Endothelial cell of hepatic sinusoid (primary cell): ENCODE results near the gene FBXO47.

Experiments used
- in situ Hi-C: cut with HindIII; loops from 2 replicates; pipeline ENCODE4 v1.10.0; 2017; ENCODE audit warnings: low sequenced_read_pairs

The FBXO47 gene, protein sequence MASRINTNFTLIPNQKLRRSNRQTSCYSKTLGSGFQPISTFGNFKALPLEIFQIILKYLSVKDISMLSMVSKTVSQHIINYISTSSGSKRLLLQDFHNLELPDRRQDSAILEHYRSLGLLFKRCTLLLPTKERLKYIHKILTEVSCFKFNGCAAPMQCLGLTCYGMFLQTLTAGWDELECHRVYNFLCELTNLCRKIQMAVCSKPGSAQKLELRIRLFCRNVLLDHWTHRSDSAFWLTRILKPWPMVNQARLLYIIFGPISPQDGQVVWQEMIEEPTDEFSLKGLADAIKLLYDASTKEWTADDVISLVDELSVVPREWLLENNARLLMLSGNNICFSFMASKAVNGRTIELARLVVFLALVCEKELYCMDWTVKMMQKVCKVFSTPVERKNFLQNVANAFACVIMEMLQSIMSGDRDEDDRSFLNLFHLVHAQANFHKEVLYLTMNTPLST

GRCh38 chr17:38967290-38967738 lies at the start of gene FBXO47:
Gene FBXO47, minus strand, starts transcription at chr17:38967403. Its CDS starts 4,378 bp downstream, at chr17:38963025.
- in situ Hi-C loops, result no loop called here

GRCh38 chr17:39016193-39017153 lies 49.3 kb upstream of the FBXO47 start:
- in situ Hi-C loops, result loop anchor here (5.0 kb wide), 1 partner anchor 79 kb away; no protein-coding TSS in a partner anchor

DNA sequence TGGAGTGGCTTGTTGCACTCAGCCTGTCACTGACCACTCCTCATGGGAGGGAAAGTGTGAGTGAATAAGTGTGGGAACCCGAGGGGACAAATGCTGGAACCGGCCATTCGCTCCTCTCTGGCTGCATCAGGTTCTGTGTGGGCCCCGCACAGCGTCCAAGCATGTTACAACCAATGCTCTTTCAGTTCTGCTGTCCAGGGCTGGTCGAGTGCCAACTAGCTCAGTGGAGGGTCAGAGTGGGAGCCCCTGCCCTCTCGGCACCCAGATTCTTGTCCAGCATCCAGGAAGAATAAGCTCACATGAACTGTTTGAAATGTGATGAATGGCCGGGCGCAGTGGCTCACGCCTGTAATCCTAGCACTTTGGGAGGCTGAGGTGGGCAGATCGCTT lies 48.3 kb upstream of the FBXO47 start:
- in situ Hi-C loops, result loop anchor here (5.0 kb wide), 1 partner anchor 78 kb away; no protein-coding TSS in a partner anchor

GRCh38 chr17:39014795-39015545 lies 47.8 kb upstream of the FBXO47 start:
- in situ Hi-C loops, result loop anchor here (5.0 kb wide), 1 partner anchor 78 kb away; no protein-coding TSS in a partner anchor

- in situ Hi-C loops, result no loop called here
Observed at GRCh38 chr17:39014044-39014794, 47.0 kb upstream of the FBXO47 start.

- in situ Hi-C loops, result no loop called here
Observed at GRCh38 chr17:39012725-39013124, 45.5 kb upstream of the FBXO47 start.

GRCh38 chr17:39011907-39012468 lies 44.8 kb upstream of the FBXO47 start:
- in situ Hi-C loops, result no loop called here

DNA sequence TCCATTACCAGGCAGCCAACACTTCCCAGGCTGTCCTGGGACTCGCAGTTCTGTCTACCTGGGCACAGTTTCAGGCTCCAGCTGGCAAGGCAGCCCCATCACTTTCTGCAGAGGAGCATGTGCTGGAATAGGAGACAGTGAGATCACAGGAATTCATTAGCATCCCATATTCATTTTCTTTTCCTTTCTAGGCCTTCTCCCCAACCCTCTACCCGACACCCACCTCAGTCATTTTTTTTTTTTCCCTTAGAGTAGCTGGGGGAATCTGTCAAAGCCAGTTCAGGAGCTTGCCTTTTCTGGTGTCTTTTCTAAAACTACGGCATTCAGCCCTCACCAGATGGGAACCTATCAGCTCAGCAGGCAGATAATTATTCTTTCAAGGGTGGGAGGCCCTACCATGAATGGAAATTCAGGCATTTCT lies 42.4 kb upstream of the FBXO47 start:
- in situ Hi-C loops, result no loop called here

GRCh38 chr17:39008633-39009032 lies 41.4 kb upstream of the FBXO47 start:
- in situ Hi-C loops, result no loop called here

DNA sequence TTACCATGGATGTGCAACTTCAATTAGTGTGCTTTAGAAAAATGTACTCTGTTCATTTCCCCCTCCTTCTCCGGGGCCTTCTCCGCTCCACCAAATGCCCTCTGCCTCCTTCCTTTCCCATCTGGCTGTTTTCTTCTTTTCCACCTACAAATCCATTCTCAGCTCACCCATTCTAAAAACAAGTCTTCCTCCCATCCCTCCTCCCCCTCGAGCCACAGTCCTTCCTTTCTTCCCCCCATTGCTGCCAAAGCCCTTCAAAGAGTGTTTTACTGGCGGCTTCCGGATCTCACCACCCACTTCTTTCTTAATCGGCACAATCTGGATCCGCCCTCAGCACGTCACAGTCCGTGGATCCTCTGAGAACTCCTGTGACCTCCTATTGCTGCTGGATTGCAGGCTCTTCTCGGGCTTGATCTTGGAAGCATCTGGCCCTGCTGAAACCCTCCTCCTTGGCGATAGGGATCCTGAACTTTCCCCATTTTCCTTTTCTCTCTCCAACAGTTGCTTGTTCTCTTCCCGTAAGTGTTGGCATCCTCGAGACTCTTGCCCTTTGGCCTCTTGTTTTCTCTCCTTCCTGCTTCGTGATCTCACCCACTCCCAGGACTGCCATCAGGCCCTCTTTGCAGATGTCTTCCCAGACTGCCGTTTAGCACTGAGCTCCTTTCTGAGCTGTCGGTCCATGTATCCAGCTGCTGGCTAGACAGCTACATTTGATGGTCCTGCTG lies 36.0 kb upstream of the FBXO47 start:
- in situ Hi-C loops, result no loop called here

- in situ Hi-C loops, result no loop called here
Observed at GRCh38 chr17:39001703-39002637, 34.8 kb upstream of the FBXO47 start.

GRCh38 chr17:39000021-39000601 lies 32.9 kb upstream of the FBXO47 start:
- in situ Hi-C loops, result no loop called here

- in situ Hi-C loops, result no loop called here
Observed at GRCh38 chr17:38996660-38997337, 29.6 kb upstream of the FBXO47 start.

DNA sequence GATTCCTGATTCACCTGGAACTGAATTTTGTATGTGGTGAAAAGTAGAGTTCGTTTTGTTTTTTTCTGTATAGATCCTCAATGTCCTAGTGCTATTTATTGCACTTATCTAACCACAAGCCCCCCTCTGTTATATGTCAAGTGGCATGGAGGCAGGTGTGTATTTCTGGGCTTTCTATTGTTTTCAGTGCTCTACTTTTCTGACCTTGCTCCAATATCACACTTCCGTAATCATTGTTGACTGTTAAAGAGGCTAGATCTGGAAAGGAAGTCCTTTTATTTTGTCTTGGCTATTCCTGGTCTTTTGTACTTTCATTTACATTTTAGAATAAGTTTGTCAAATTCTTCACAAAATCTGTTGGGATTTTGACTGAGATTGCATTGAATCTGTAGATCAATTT lies 26.8 kb upstream of the FBXO47 start:
- in situ Hi-C loops, result no loop called here

DNA sequence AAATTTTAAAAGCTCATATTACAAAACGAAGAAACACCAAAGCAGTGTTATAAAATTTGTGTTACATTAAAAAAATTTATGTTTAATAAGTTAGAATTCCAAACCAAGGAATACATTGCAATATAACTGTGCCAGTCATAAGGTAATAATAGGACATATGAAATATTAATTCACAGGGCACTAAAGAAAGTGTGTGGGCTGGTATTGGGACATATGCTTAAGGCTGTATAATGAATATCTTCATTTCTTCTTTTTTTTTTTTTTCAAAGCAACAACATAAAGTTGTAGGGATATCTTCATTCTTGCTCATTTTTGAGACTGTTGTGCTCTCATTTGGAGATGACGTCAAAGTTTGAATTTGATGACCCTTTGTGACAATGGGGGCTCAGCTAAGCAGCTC lies 17.5 kb upstream of the FBXO47 start:
- in situ Hi-C loops, result no loop called here

DNA sequence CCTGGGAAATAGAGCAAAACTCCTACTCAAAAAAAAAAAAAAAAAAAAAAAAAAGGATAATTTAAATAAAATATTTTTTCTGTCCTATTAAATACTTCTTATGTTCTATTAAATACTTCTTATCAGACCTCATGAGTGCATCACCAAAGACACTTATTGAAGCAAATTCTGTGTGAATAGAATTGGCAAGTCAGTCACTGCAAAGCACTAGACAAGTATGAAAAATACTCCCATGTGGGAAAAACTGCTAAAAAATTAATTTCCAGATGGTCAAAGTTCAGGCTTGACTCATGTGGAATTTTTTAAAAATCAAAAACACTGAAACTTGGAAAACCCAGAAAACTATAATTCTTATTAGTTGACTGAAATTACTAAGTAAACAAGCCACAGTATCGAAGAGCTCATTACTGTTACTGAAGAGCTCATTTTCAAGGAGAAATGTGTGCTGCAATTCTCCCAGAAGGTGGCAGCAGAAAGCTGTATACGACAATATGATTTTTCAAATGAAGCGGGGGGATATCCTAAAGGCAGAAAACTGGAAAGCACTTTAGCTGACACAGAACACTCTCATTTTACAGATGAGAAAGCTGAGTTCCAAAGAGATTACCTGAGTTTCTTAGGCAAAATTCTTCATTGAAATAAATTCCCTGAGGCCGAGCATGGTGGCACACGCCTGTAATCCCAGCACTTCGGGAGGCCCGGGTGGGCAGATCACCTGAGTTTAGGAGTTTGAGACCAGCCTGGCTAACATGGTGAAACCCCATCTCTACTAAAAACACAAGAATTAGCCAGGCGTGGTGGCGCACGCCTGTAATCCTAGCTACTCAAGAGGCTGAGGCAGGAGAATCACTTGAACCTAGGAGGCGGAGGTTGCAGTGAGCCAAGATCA lies 15.9 kb upstream of the FBXO47 start:
- in situ Hi-C loops, result no loop called here
